NCI-H1930 (cell line): ENCODE data around the gene CAT.

Source experiments
- DNase-seq, 2 experiments: peaks; one replicate each; lab custom pipeline; 2025; lab: John Stamatoyannopoulos, UW

CAT gene

GRCh38 chr11:34495724-34496377, 57.1 kb downstream of the CAT start:
- DNase-seq = no peak

GRCh38 chr11:34499719-34500500, 61.2 kb downstream of the CAT start:
- DNase-seq = no peak

- no peak for DNase-seq
Measured at GRCh38 chr11:34501500-34501899, 62.8 kb downstream of the CAT start.

GRCh38 chr11:34501949-34502348, 63.2 kb downstream of the CAT start:
- DNase-seq = no peak

- DNase-seq = no peak
Measured at GRCh38 chr11:34502949-34503348, 64.2 kb downstream of the CAT start.

- no peak for DNase-seq
Measured at GRCh38 chr11:34505874-34506273, 67.1 kb downstream of the CAT start.

GRCh38 chr11:34507156-34507555, 68.4 kb downstream of the CAT start:
- DNase-seq = no peak

- no peak for DNase-seq
Measured at GRCh38 chr11:34507610-34508009, 68.9 kb downstream of the CAT start.

GRCh38 chr11:34508524-34508923, 69.8 kb downstream of the CAT start:
- no peak for DNase-seq

- no peak for DNase-seq
Measured at GRCh38 chr11:34509336-34509876, 70.7 kb downstream of the CAT start.

GRCh38 chr11:34510218-34510617, 71.5 kb downstream of the CAT start:
- DNase-seq = no peak

- DNase-seq = no peak
Measured at GRCh38 chr11:34510673-34511072, 71.9 kb downstream of the CAT start.

GRCh38 chr11:34512840-34513681, 74.3 kb downstream of the CAT start:
- no peak for DNase-seq

GRCh38 chr11:34513682-34514449, 75.1 kb downstream of the CAT start, which contains the start of gene ELF5:
ELF5 (minus strand) TSS chr11:34513794; CDS start chr11:34505749, 8,045 bp downstream.
- no peak for DNase-seq

GRCh38 chr11:34514597-34514996, 75.9 kb downstream of the CAT start:
- DNase-seq = no peak

- DNase-seq = no peak
Measured at GRCh38 chr11:34516247-34517040, 77.7 kb downstream of the CAT start.

- DNase-seq = no peak
Measured at GRCh38 chr11:34519595-34520235, 81.0 kb downstream of the CAT start.

GRCh38 chr11:34521265-34521664, 82.5 kb downstream of the CAT start:
- DNase-seq = no peak
